ENCODE data around the gene C5orf47.

Gene C5orf47

DNA sequence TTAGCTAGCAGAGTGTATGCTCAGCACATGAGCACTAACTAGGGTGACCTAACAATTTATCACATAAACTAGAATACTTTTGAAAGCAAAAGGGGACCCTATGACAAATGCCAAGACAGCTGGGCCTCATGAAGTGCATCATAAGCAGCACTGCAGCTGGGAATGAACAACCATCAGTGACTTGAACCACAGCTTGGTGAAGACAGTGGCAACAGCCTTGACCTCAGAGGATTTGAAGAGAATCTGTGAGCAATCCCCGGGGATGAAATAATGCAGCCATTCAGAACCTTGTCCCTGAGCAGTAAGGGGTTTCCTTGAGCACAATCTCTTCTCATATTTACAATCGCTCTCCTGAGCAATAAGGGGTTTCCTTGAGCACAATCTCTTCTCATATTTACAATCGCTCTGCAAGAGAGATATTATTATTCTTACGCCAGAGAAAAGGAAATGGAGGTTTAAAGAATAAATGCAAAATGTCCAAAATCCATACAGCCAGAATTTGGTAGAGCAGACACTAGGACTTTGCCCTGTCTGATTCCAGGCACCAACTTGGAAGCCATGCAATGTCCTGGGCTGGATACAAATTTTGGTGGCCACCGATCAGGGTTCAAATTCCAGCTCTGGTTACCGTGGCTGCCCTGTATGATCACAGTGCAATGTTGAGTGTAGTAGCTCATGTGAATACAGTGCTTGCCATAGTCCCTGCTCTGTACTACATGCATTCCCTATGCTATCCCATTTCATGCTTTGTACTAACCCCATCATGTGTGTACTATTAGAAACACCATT lies 55.7 kb downstream of the C5orf47 start:
- DNase-seq (ENCODE audit: low read depth in 3 of 3) = no peak

- peak in 1 of 3 experiments; percentile 25 for DNase-seq (ENCODE audit: low read depth in 3 of 3)
Observed at GRCh38 chr5:174045470-174046025, 56.6 kb downstream of the C5orf47 start, which contains the start of gene NSG2. Gene NSG2, plus strand, starts transcription at chr5:174045706. Its CDS starts 1,050 bp downstream, at chr5:174046756.

GRCh38 chr5:174046558-174046957 lies 57.6 kb downstream of the C5orf47 start:
- DNase-seq (ENCODE audit: low read depth in 3 of 3) = no peak

DNA sequence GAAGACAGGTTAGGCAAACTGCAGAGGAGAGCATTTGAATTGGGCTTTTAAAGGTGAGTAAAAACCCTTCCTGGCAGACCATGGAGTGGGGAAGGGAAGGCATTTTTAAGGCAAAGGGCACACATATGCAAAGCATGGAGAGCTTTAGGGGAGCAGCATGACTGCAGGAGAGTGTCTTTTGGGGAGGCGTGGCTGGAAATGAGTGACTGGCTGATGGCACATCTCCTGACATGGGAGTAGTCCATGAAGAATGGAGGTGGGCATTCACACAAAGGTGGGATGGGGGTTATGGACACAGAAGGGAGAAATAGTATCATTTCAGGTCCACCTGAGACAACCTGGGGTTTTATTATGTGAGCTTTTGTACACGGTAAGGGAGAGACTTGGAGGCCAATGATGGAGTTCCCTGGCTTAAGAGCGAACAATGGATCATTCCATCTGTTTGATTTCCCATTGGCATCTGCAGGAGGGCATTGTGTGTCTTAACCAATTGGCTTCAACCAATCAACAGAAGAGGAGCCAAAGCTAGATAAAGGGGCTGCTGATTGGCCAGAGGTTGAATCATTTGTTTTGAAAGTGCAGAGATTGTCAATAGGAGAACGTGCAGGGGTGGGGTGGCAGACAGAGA lies 58.6 kb downstream of the C5orf47 start:
- DNase-seq (ENCODE audit: low read depth in 3 of 3) = no peak

DNA sequence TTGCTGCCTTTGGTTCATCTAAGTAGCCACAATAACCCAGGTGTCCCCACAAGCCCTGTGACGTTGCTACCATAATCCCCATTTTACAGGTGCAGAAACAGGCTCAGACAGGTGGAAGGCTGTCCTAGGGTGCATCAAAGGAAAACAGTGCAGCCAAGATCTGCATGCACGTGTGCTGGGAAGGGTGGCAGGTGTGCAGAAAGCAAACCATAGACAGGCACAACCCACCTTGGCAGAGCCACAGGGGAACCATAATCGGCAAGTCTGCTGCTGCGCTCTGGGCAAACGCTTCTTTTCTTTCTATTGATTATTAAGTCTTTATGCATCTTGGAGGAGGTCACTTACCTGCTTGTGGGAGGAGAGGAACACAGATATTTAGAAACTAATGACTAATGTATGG lies 63.7 kb downstream of the C5orf47 start:
- no peak for DNase-seq (ENCODE audit: low read depth in 3 of 3)

- no peak for DNase-seq (ENCODE audit: low read depth in 3 of 3)
Observed at GRCh38 chr5:174053905-174054304, 64.9 kb downstream of the C5orf47 start.
